ENCODE data around the gene ZNF813.

ZNF813 gene

GRCh38 chr19:53541971-53542370, 74.4 kb downstream of the ZNF813 start:
- TF ChIP-seq CTCF (conservative IDR thresholded peaks at IDR 0.05; ENCODE audit: low read depth) = no peak
- peak; percentile 15 for DNase-seq (ENCODE audit: low spot score)
- ChIA-PET CTCF (no interaction called here), POLR2A (ENCODE audit: low non-redundant PET) (no interaction called here)
- no peak overlapping the region for H3K27ac ChIP-seq

GRCh38 chr19:53545271-53546065, 77.9 kb downstream of the ZNF813 start:
- TF ChIP-seq CTCF (conservative IDR thresholded peaks at IDR 0.05; ENCODE audit: low read depth) = no peak
- ChIA-PET POLR2A (ENCODE audit: low non-redundant PET) (interaction anchor here (0.5 kb wide), 1 partner anchor 183 kb away, joined by 5 read pairs; no protein-coding TSS in a partner anchor), CTCF (no interaction called here)
- DNase-seq (ENCODE audit: low spot score) = peak; percentile 67
- H3K27ac ChIP-seq = peak overlapping the region; percentile 80

Data from RWPE1 (cell line).